HG02943 (cell line): ENCODE measurements around the gene CTRL.
"Not testable (repeated sequence)": the region's sequence is repeated elsewhere in the genome, so short reads cannot be mapped to it uniquely, and the experiment has no call there.

Source experiments
- ATAC-seq: cut with Tn5 transposase; IDR thresholded peaks from one replicate; pipeline ENCODE4 v1.9.1; 2021; ENCODE audit warnings: mild to moderate bottlenecking, low read depth, moderate library complexity; ENCODE audit not compliant: unreplicated experiment

The CTRL gene

DNA sequence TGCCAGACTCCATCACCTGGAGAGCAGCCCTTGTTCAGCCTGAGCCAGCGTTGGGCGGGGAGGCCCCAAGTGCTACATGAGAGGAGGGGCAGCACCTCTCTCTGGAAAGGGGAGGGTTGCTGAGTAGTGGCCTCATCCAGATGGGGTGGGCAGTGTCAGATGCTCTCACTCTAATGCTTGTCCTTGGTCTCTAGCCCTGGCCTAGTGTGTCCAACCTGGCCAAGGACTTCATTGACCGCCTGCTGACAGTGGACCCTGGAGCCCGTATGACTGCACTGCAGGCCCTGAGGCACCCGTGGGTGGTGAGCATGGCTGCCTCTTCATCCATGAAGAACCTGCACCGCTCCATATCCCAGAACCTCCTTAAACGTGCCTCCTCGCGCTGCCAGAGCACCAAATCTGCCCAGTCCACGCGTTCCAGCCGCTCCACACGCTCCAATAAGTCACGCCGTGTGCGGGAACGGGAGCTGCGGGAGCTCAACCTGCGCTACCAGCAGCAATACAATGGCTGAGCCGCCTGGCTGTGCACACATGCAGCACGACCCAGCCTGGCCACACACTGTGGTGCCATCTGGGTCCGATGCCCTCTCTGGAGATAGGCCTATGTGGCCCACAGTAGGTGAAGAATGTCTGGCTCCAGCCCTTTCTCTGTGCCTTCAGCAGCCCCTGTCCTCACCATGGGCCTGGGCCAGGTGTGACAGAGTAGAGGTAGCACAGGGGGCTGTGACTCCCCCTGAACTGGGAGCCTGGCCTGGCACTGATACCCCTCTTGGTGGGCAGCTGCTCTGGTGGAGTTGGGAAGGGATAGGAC, 4.3 kb downstream of the CTRL start:
- ATAC-seq, result no peak

DNA sequence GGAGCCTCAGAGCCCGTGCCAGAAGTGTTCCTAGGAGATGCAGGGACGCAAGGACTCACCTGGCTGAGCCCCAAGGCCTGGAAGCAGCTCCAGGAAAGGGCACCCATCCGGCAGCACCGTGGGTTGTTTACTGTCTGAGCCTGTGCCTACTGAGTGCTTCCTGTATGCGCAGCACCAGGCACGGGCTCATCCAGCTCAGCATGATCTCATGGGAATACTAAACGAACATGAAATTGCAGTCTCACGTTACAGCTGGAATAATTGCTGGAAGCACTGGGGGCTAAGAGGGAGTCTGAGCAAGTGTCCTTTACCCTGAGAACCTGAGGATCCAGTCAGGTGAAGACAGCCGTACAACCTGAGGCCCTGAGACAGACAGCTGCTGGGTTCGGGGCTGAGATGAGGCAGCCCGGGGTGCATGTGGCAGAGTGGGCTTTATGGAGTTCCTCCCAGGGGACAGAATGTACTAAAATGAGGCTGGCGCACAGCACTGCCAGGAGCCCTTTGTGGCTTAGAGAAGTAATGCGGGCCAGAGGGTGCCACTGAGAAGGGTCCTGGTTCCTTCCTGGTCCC, 5.4 kb downstream of the CTRL start:
- no peak for ATAC-seq

DNA sequence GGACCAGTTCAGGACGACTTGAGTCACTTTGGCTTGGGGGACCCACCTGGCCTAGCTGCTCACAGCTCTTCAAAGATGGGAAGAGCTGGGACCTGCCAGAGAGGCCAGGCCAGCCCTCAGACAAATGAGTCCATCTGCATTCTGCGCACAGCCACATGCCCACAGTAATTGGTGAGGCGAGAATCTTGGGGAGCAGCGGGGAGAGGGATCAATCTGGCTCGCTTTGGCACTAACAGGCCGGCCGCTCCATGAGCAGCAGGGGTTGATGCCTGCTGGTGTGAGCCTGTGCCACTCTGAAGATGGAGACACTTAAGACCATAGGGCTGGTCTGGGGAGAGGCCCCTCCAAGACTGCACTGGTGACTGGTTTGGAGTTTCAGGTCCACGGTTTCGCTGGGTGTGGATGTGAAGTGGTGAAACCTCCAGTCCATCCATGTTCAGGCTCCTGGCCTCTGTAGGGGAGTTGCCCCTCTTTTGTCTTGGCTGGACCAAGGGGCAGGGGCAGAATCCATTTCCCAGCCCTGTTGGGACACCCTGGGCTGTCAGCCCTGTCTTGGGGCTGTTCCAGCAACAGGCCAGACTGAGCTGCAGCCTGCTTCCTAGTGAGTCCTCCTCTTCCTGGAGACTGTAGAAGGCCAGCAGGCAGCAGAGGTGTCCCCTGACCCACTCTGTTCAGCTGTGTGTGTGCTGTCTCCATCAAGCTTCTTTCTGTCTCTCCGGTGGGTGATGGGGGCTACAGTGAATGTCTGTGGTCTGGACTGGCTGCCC, 7.3 kb downstream of the CTRL start:
- ATAC-seq, result no peak

- no peak for ATAC-seq
These were observed 8.1 kb downstream of the CTRL start for GRCh38 chr16:67923414-67924116.

- ATAC-seq, result no peak
These were observed 8.9 kb downstream of the CTRL start for GRCh38 chr16:67922740-67923139.

DNA sequence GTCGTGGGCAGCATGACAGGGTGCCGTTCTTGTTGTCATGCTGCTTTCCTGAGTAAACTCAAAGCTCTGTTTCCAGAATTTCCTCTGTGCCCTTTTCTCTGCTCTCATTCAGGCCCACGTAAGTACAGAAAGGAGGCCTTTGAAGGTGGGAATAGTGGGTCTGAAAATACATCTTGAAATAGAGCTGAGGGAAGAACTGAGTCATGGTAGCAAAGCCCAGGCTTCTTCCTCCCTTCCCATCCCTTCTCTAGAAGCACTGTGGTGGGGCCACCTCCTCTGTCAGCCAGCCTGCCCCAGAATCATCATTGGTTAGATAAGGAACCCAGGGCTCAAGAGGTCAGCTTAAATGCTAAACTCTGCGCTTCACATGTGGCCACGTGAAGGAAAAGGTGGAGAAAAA, 9.4 kb downstream of the CTRL start:
- ATAC-seq, result no peak

GRCh38 chr16:67919622-67920221, 11.9 kb downstream of the CTRL start:
- ATAC-seq, result no peak

DNA sequence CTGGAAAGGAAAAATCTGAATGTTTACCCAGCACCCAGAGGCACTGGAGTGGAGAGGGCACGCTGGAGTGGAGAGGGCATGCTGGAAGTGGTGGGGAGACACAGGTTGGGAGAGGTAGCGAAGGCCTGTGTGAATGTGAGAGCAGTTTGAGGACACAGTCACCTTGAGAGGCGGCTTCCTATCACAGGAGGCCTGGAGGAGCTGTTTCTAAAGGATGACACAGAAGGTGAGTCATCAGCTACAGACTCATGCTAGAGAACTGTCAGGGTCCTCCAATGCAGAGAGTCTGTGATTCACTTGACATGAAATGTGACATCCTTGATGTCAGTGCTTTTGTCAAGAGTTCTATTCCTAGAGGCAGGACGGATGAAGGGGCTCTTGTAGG, 13.8 kb downstream of the CTRL start:
- ATAC-seq, result no peak

GRCh38 chr16:67917140-67917851, 14.4 kb downstream of the CTRL start:
- no peak for ATAC-seq

GRCh38 chr16:67915831-67916723, 15.6 kb downstream of the CTRL start:
- ATAC-seq, result no peak

DNA sequence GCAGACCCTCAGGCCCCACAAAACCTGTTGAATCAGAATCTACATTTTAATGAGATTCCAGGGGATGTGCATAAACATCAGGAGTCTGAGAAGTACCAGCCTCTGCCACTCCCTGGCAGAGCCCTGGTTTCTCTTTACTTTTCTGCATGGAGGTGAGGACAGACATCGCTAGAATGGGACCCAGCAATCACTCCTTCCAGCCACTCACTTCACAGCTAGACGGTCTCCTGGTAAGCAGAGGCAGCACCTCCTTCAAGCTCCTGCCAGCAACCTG, 16.2 kb downstream of the CTRL start:
- not testable (repeated sequence) for ATAC-seq

DNA sequence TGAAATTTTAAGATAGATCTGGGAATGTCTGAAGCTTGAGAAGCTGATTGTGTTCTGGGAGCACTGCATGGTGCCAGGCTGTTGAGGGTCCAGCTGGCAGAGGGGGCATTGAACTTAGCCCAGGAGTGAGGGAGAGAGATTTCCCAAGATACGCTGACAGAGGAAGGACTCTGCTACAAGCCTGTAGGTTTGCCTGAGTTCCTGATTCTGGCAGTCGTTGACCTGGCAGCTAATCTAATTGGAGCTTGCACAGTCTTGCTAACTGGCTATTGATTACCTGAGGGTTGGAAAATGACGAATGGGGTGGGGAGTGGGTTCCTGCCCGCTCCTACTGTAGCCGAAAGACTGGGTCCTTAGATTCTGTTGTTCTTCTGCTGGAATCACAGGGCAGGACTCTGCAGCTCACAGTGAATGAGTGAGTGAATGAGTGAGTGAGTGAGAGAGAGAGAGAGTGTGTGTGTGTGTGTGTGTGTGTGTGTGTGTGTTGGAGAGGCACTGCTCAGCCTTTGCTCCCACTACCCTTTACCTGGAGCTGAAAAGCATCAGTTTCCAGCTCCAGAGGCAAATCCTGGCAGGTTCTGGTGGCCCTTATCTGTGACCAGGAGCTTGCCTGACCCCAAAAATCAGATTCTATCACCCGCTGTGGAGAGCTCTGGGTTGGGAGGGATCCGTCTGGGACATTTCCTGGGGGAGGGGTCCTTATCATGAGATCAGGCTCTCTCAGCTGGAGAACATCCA, 16.7 kb downstream of the CTRL start:
- ATAC-seq, result no peak

DNA sequence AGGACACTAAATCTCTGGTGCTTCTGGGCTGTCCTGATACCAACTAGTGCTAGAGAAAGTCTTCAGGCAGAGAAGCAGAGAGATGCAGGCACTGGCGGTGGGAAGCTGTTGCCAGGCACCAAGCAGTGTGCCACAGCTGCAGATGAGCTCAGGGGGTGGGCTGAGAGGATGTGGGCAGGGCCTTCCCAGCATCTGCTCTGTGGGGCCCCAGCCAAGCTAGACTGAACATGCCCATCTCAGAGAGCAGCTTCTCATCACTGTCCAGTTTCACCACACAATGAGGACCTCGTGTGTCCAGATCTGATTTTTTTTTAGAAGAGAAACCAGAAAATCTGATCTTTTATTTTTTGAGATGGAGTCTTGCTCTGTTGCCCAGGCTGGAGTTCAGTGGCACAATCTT, 21.5 kb downstream of the CTRL start:
- ATAC-seq, result no peak

GRCh38 chr16:67909056-67909742, 22.5 kb downstream of the CTRL start:
- no peak for ATAC-seq

DNA sequence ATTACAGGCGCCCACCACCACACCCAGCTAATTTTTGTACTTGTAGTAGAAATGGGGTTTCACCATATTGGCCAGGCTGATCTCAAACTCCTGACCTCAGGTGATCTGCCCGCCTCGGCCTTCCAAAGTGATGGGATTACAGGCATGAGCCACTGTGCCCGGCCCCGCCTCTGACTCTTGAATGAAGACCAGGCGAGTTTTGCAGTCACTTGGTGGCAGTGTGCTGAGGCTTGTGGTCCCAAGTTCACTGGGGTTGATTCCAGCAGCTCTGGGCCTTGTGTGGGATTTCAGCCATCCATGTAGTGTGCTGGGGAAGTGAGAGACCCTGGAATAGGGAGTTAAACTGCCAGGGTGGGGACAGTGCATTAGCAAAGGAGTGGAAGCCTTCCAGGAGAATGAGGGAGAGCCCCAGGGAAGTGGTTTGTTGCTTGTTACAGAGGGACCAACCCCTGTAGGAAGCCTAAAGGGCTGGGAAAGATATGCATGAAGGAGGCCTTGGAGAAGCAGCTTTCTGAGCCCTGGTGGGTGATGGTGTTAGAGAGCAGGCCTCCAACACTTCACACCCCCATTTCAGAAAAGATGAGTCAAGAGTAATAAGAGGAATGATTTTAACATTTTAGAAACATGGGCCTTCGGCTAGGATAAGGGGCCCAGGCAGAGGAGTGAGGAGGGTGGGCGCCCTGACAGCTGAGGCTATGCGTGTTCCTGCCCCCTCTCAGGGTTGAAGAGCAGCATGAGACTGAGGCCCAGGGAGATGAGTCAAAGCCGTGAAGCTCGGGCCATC, 24.1 kb downstream of the CTRL start:
- no peak for ATAC-seq

DNA sequence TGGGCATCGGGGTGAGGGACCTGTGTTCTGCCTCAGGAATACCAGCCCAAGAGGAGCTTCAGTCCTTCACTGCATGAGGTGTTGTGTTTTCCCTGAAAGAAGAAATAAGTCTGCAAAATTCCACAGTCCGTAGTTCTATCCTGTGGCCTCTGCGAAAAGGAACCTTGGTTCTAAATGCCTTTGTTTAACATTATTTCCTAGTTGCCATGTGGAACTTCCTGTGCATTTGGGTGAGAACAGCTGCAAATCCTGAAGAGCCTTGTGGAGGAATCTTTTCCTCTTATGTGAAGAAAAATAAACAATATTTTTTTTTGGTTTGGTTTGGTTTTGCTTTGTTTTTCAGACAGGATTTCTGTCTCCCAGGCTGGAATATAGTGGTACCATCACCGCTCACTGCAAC, 28.8 kb downstream of the CTRL start:
- ATAC-seq, result no peak

DNA sequence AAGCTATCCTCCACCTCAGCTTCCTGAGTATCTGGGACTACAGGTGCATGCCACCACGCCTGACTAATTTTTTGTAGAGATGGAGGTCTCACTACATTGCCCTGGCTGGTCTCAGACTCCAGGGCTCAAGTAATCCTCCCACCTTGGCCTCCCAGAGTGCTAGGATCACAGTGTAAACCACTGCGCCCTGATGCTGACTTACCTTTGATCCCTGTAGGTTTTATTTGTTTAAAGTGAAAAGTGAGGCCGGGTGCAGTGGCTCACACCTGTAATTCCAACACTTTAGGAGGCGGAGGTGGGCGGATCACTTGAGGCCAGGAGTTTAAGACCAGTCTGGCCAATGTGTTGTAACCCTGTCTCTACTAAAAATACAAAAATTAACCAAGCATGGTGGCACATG, 29.9 kb downstream of the CTRL start:
- ATAC-seq, result no peak
